Smooth muscle cell of the brain vasculature (primary cell): ENCODE measurements around the gene PLD4.
A peak's percentile ranks its signal among the peaks of the same experiment; 100 is the strongest.

ENCODE experiments used
- DNase-seq: peaks from one replicate; pipeline ENCODE4 v3.0.0-alpha.2; 2012; ENCODE audit warnings: low read depth, low spot score

PLD4 gene

GRCh38 chr14:104928391-104929133, 3.9 kb downstream of the PLD4 start:
- no peak for DNase-seq

GRCh38 chr14:104929268-104930230, 4.9 kb downstream of the PLD4 start:
- DNase-seq: no peak

- DNase-seq: no peak
Measured at GRCh38 chr14:104930526-104931303, 6.0 kb downstream of the PLD4 start.

GRCh38 chr14:104931304-104931770, 6.7 kb downstream of the PLD4 start:
- no peak for DNase-seq

- DNase-seq: no peak
Measured at GRCh38 chr14:104931771-104932675, 7.3 kb downstream of the PLD4 start.

- peak; percentile 37 for DNase-seq
Measured at GRCh38 chr14:104932676-104933631, 8.3 kb downstream of the PLD4 start.

- no peak for DNase-seq
Measured at GRCh38 chr14:104933746-104934733, 9.4 kb downstream of the PLD4 start.

- DNase-seq: no peak
Measured at GRCh38 chr14:104935026-104935650, 10.5 kb downstream of the PLD4 start.

GRCh38 chr14:104935955-104936354, 11.3 kb downstream of the PLD4 start:
- DNase-seq: no peak

GRCh38 chr14:104936361-104937155, 11.9 kb downstream of the PLD4 start:
- no peak for DNase-seq

- no peak for DNase-seq
Measured at GRCh38 chr14:104937161-104937560, 12.5 kb downstream of the PLD4 start.

- DNase-seq: no peak
Measured at GRCh38 chr14:104937694-104938365, 13.2 kb downstream of the PLD4 start.

- no peak for DNase-seq
Measured at GRCh38 chr14:104938436-104938835, 13.8 kb downstream of the PLD4 start.

- DNase-seq: no peak
Measured at GRCh38 chr14:104938960-104939359, 14.3 kb downstream of the PLD4 start.

- DNase-seq: no peak
Measured at GRCh38 chr14:104939666-104940410, 15.2 kb downstream of the PLD4 start.
